A549 (cell line): ENCODE measurements around the gene PYGL. TPM values are rescaled to one million over a fixed set of nuclear protein-coding genes. Genes with fewer than 3 reads are reported as not detected.

ENCODE experiments used
- ATAC-seq, 2 experiments: fragments of 200-7000 bp in 1 of 2; fragments of >200 bp in 1 of 2; cut with Nextera tagmentation in 1 of 2; cut with Tn5 transposase in 1 of 2; 3 replicates each; pipeline versions ENCODE4 v1.8.0 to v1.9.1; 2018 to 2020; ENCODE audit warnings: mild to moderate bottlenecking in 1 of 2, moderate library complexity in 1 of 2
- CTCF ChIA-PET: fragments of 300-600 bp; sonication (Branson Sonifier 250); formaldehyde crosslinking; extraction: SDS; loops from one replicate; lab custom pipeline; 2021; ENCODE audit warnings: antibody characterized with exemption, inconsistent platforms; lab: Yijun Ruan, JAX
- POLR2A ChIA-PET: fragments of 350-600 bp; formaldehyde crosslinking; extraction: SDS; loops from one replicate; lab custom pipeline; 2021; ENCODE audit warnings: antibody characterized with exemption, inconsistent platforms; lab: Yijun Ruan, JAX
- DNase-seq, 2 experiments: peaks; one replicate each; pipeline versions ENCODE4 v3.0.0 to v3.0.0-alpha.2; 2011 to 2016; ENCODE audit warnings: low read depth in 1 of 2, low spot score in 1 of 2
- FAIRE-seq: peaks from 2 replicates; lab custom pipeline; 2011; peaks lifted over from hg19 to GRCh38; lab: Jason Lieb, UNC
- H3K27ac ChIP-seq, 2 experiments: fragments of >200 bp; sonication (Bioruptor Twin); formaldehyde crosslinking; 3 replicates each; pipeline ENCODE4 v1.5.1; 2016 to 2017
- H3K4me1 ChIP-seq: fragments of >200 bp; sonication (Bioruptor Twin); formaldehyde crosslinking; 3 replicates; pipeline ENCODE4 v1.6.1; 2016
- H3K4me2 ChIP-seq: fragments of >200 bp; sonication (Bioruptor Twin); formaldehyde crosslinking; 3 replicates; pipeline ENCODE4 v1.6.1; 2016
- H3K4me3 ChIP-seq: fragments of >200 bp; sonication (Bioruptor Twin); formaldehyde crosslinking; 3 replicates; pipeline ENCODE4 v1.5.1; 2016
- H3K9me3 ChIP-seq: fragments of >200 bp; sonication (Bioruptor Twin); formaldehyde crosslinking; 3 replicates; pipeline ENCODE4 v1.6.1; 2016
- ATOH8 ChIP-seq: fragments of 250-450 bp; sonication (Bioruptor Pico); IDR thresholded peaks from 2 replicates; pipeline ENCODE4 v1.5.0; 2020; ENCODE audit warnings: low read depth, mild to moderate bottlenecking, moderate library complexity
- BHLHE40 ChIP-seq: IDR thresholded peaks from 2 replicates; pipeline ENCODE4 v1.6.1; 2012; ENCODE audit warnings: low read depth, low read length, inconsistent platforms
- CEBPB ChIP-seq, 2 experiments: fragments of >200 bp in 1 of 2; sonication (Bioruptor Twin) in 1 of 2; formaldehyde crosslinking in 1 of 2; IDR thresholded peaks; 2 replicates each; pipeline ENCODE4 v1.6.1; 2012 to 2016
- CHD4 ChIP-seq: fragments of 200-600 bp; sonication (generic); IDR thresholded peaks from 2 replicates; pipeline ENCODE4 v1.6.1; 2016; ENCODE audit warnings: antibody characterized with exemption, mild to moderate bottlenecking, borderline replicate concordance
- CTCF ChIP-seq: fragments of >200 bp; sonication (Bioruptor Twin); formaldehyde crosslinking; IDR thresholded peaks from 3 replicates; pipeline ENCODE4 v1.5.1; 2016
- E2F6 ChIP-seq: IDR thresholded peaks from 2 replicates; pipeline ENCODE4 v1.6.1; 2012; ENCODE audit warnings: low read depth, borderline replicate concordance
- EHF ChIP-seq: fragments of 250-450 bp; sonication (Bioruptor Pico); IDR thresholded peaks from 2 replicates; pipeline ENCODE4 v1.5.0; 2020; ENCODE audit warnings: mild to moderate bottlenecking
- ELK1 ChIP-seq: fragments of 150-350 bp; IDR thresholded peaks from 2 replicates; pipeline ENCODE4 v1.6.1; 2014; ENCODE audit warnings: low read depth, mild to moderate bottlenecking, low read length
- FOXS1 ChIP-seq: fragments of 250-450 bp; sonication (Bioruptor Pico); IDR thresholded peaks from 2 replicates; pipeline ENCODE4 v1.5.0; 2020; ENCODE audit warnings: mild to moderate bottlenecking, moderate library complexity
- HES2 ChIP-seq: fragments of >200 bp; sonication (Bioruptor Twin); formaldehyde crosslinking; IDR thresholded peaks from 2 replicates; pipeline ENCODE4 v1.6.1; 2016
- HEYL ChIP-seq: fragments of 250-450 bp; sonication (Bioruptor Pico); IDR thresholded peaks from 2 replicates; pipeline ENCODE4 v1.8.0; 2021; ENCODE audit warnings: mild to moderate bottlenecking, moderate library complexity
- JUNB ChIP-seq: fragments of >200 bp; sonication (Bioruptor Twin); formaldehyde crosslinking; IDR thresholded peaks from 2 replicates; pipeline ENCODE4 v1.6.1; 2016
- KDM1A ChIP-seq: fragments of 200-600 bp; sonication (generic); IDR thresholded peaks from 2 replicates; pipeline ENCODE4 v1.6.1; 2016; ENCODE audit warnings: low read depth, mild to moderate bottlenecking
- MAX ChIP-seq: IDR thresholded peaks from 2 replicates; pipeline ENCODE4 v1.6.1; 2012
- MAZ ChIP-seq: fragments of 150-350 bp; IDR thresholded peaks from 2 replicates; pipeline ENCODE4 v1.6.1; 2014; ENCODE audit warnings: antibody characterized with exemption, low read depth, low read length, borderline replicate concordance
- MYC ChIP-seq: IDR thresholded peaks from 2 replicates; pipeline ENCODE4 v1.6.1; 2012; ENCODE audit warnings: mild to moderate bottlenecking, inconsistent platforms, low read length, improper control_type of control experiment, borderline replicate concordance
- NFE2L2 ChIP-seq: fragments of 150-350 bp; conservative IDR thresholded peaks from 2 replicates; pipeline ENCODE4 v1.6.1; 2014; ENCODE audit warnings: low read length
- PBX3 ChIP-seq: IDR thresholded peaks from 2 replicates; pipeline ENCODE4 v1.6.1; 2012
- POLR2AphosphoS2 ChIP-seq: conservative IDR thresholded peaks from 2 replicates; pipeline ENCODE4 v1.6.1; 2012; ENCODE audit warnings: low read length, improper control_type of control experiment, inconsistent platforms
- RCOR1 ChIP-seq: fragments of 150-350 bp; IDR thresholded peaks from 2 replicates; pipeline ENCODE4 v1.6.1; 2014; ENCODE audit warnings: antibody characterized with exemption, low read length, low read depth
- REST ChIP-seq: fragments of 200-600 bp; sonication (generic); IDR thresholded peaks from 2 replicates; pipeline ENCODE4 v1.6.1; 2016; ENCODE audit warnings: antibody characterized with exemption, mild to moderate bottlenecking, moderate library complexity
- RFX5 ChIP-seq: fragments of 450-650 bp; IDR thresholded peaks from 2 replicates; pipeline ENCODE4 v1.7.1; 2014; ENCODE audit warnings: antibody characterized with exemption, mild to moderate bottlenecking, moderate library complexity
- SMC3 ChIP-seq: fragments of >200 bp; sonication (Bioruptor Twin); formaldehyde crosslinking; IDR thresholded peaks from 3 replicates; pipeline ENCODE4 v1.6.1; 2018; ENCODE audit warnings: inconsistent platforms
- SREBF2 ChIP-seq: fragments of 450-650 bp; IDR thresholded peaks from 2 replicates; pipeline ENCODE4 v1.6.1; 2014; ENCODE audit warnings: mild to moderate bottlenecking, moderate library complexity
- ZC3H11A ChIP-seq: fragments of 450-650 bp; IDR thresholded peaks from 2 replicates; pipeline ENCODE4 v1.6.1; 2014; ENCODE audit warnings: antibody characterized with exemption, mild to moderate bottlenecking
- WGBS: methylation state at CpG from one replicate; pipeline ENCODE4 v1.1.6; 2017; ENCODE audit errors: missing lambda C conversion rate; 5-methylcytosine and 5-hydroxymethylcytosine counted together
- polyA plus RNA-seq, 4 experiments: library from polyadenylated mRNA; depleted of rRNA in 3 of 4; stranded (reverse); fragments of >200 nt; fragmentation: RNase III in 1 of 4; extraction: RNeasy Plus Mini Kit Qiagen cat#74134 plus additional on column Dnase treatment in 1 of 4; gene quantifications; 2 replicates in 3 of 4; 3 replicates in 1 of 4; pipeline ENCODE4 v1.2.3, GENCODE V29; 2011 to 2017

PYGL gene
- polyA plus RNA-seq, 2 of the 4 experiments (the other 2 are of a cell fraction) = 112 to 122 TPM

GRCh38 chr14:50874757-50875156 is 69.5 kb downstream of the PYGL start:
- Histone ChIP-seq H3K4me2 (no peak overlapping the region), H3K27ac (no peak overlapping the region)
- 49% methylated on average over 2 of the region's 2 CpGs for WGBS
- no peak for TF ChIP-seq EHF (CRISPR knock-in tag)
- no peak for TF ChIP-seq ATOH8 (CRISPR knock-in tag)
- no peak for TF ChIP-seq PBX3
- TF ChIP-seq REST = no peak
- TF ChIP-seq HEYL (CRISPR knock-in tag) = no peak
- no peak for TF ChIP-seq FOXS1 (CRISPR knock-in tag)
- TF ChIP-seq RCOR1 = no peak
- no peak for TF ChIP-seq MAX
- TF ChIP-seq JUNB = no peak
- TF ChIP-seq BHLHE40 = no peak
- no peak for TF ChIP-seq KDM1A
- TF ChIP-seq E2F6 = no peak
- TF ChIP-seq MAZ = no peak
- TF ChIP-seq CHD4 = no peak
- no peak for TF ChIP-seq POLR2AphosphoS2
- TF ChIP-seq, all 56 proteins: peak for 0
- FAIRE-seq = no peak
- no peak for DNase-seq
- peak in 1 of 2 experiments; percentile 24; a peak in 1 of 6 replicates for ATAC-seq
- no peaks in the 10 kb centered on the region for H3K4me1 ChIP-seq
- ChIA-PET POLR2A (no interaction called here), CTCF (interaction anchor here (1.1 to 1.4 kb wide), 2 partner anchors 14 to 16 kb away, joined by 3 to 4 read pairs; no protein-coding TSS in a partner anchor)
- H3K9me3 ChIP-seq = no peaks in the 10 kb centered on the region
- H3K4me3 ChIP-seq = no peak overlapping the region

GRCh38 chr14:50871914-50872732 is 72.2 kb downstream of the PYGL start, which contains the start of gene ABHD12B:
TSS of gene ABHD12B (plus strand) at chr14:50872053. CDS start at chr14:50872175, 122 bp downstream.
- 89% methylated on average over 61 of the region's 63 CpGs for WGBS
- ChIA-PET POLR2A (no interaction called here), CTCF (interaction anchor here (1.0 to 3.7 kb wide), 2 partner anchors 11 kb away, joined by 3 to 21 read pairs; no protein-coding TSS in a partner anchor)
- Histone ChIP-seq H3K4me3 (no peak within 1 kb of the TSS), H3K4me2 (no peak within 1 kb of the TSS), H3K27ac (no peak within 1 kb of the TSS), H3K9me3 (no peaks in the 10 kb centered on the region), H3K4me1 (no peaks in the 10 kb centered on the region)
- DNase-seq = no peak
- no peak for ATAC-seq
- no peak for FAIRE-seq
- TF ChIP-seq RCOR1 (no peak), EHF (CRISPR knock-in tag) (no peak), ELK1 (no peak), MYC (no peak), SMC3 (no peak), CTCF (no peak), RFX5 (no peak), ZC3H11A (no peak), HES2 (no peak), CEBPB (IDR thresholded peaks at IDR 0.05) (no peak), SREBF2 (no peak), NFE2L2 (no peak)
